Midbrain (tissue), 1 donor: Measurements from ENCODE around the gene SEH1L.
"Not testable (repeated sequence)": the region's sequence is repeated elsewhere in the genome, so short reads cannot be mapped to it uniquely, and the experiment has no call there.

ENCODE experiments used
- DNase-seq: peaks from one replicate; lab custom pipeline; 2025; lab: John Stamatoyannopoulos, UW

SEH1L gene, protein sequence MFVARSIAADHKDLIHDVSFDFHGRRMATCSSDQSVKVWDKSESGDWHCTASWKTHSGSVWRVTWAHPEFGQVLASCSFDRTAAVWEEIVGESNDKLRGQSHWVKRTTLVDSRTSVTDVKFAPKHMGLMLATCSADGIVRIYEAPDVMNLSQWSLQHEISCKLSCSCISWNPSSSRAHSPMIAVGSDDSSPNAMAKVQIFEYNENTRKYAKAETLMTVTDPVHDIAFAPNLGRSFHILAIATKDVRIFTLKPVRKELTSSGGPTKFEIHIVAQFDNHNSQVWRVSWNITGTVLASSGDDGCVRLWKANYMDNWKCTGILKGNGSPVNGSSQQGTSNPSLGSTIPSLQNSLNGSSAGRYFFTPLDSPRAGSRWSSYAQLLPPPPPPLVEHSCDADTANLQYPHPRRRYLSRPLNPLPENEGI

DNA sequence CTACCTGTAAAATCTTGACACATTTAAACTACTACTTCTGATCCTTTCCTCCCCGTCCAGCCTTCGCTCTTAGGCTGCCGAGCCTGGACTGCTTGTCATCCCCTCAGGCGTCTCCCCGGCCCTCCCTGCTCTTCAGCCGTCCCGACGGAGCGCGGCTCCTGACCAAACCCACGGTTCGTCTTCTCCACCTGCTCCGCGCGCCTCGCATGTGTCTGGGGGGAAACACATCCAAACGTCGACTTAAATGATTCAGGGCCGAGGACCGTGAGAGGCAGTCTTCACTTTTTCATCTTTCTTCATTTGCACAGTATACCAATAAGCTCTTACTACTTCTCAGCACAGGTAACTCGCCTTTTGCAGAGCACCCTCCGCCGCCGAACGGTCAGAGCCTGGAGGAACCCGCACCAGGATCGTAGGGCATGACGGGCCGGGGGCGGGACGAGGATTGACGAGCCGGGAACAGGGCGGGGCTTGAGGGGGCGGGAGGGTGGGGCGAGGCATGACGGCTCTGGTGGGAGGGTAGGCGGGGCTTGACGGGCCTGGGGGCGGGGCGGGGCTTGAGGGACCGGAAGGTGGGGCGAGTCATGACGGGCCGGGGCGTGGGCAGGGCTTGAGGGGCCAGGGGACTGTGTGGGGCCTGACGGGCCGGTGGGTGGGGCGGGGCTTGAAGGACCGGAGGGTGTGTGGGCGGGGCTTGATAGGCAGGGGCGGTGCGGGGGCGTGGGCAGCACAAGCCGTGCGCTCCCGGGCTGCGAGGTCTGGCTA is at the start of gene SEH1L:
SEH1L (plus strand) TSS at position 727 of the 765 bp plus-strand sequence. CDS start 111 bp downstream, outside the sequence.
- peak; percentile 97 for DNase-seq

DNA sequence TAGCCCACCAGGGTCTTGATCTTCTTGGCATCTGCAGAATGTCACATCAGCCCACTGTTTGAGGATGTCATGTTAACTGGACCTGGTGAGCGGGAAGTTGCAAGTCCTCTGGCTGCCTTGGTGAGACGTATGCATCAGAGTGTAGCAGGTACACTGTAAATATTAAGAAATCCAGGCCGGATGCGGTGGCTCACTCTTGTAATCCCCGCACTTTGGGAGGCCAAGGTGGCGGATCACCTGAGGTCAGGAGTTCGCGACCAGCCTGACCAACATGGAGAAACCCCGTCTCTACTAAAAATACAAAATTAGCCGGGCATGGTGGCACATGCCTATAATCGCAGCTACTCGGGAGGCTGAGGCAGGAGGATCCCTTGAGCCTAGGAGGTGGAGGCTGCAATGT is 46.6 kb upstream of the SEH1L start:
- DNase-seq: not testable (repeated sequence)

DNA sequence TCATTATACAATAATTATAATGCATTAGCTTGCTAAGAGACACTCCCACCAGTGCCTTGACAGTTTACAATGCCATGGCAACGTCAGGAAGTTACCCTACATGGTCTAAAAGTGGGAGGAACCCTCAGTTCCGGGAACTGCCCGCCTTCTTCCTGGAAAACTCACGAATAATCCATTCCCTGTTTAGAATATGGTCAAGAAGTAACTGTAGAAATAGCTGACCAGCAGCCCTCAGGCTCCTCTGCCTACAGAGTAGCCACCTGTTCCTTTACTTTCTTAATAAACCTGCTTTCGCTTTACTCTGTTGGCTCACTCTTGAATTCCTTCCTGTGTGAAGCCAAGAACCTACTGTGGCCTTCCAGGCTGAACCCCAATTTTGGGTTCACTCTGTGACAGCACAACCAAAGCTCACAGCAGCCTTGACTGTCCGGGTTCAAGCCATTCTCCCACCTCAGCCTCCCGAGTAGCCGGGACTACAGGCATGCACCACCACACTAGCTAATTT is 43.7 kb upstream of the SEH1L start:
- DNase-seq: no peak

DNA sequence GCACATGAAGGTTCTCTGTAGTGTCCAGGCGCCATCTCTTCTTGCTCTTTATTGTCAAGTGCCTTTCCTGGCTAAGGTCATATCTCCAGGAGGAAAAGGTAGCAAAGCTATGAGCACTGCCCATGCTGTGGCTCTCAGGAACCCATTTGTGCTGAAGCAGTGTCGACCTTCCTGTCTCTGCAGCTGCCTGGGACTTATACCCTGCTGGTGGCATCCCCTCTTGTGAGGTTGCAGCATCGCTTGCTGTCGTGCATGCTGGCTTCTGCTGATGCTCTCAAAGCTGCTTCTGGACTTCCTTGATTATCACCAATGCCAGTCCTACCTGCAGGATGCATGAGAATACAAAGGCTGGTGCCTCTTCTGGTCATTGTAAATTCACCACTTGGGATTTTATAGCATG is 41.7 kb upstream of the SEH1L start:
- no peak for DNase-seq

DNA sequence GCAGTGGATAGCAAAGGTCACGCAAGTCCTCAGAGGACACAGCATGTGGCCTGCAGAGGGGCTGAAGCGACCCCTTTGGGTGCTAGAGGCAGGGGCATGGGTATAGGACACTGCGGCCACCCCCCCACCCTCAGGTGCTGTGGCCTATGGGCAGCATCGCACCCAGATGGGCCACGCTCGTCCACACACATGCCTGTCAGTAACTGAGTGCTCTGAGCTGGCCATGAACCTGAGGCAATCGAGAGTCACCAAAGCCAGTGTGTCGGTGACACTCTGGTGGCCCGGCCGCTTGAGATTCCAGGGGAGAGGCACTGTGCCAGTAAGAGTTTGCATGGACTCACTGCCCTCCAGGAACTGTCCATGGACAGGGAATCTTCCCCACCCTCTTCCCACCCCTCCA is 41.0 kb upstream of the SEH1L start:
- DNase-seq: no peak

DNA sequence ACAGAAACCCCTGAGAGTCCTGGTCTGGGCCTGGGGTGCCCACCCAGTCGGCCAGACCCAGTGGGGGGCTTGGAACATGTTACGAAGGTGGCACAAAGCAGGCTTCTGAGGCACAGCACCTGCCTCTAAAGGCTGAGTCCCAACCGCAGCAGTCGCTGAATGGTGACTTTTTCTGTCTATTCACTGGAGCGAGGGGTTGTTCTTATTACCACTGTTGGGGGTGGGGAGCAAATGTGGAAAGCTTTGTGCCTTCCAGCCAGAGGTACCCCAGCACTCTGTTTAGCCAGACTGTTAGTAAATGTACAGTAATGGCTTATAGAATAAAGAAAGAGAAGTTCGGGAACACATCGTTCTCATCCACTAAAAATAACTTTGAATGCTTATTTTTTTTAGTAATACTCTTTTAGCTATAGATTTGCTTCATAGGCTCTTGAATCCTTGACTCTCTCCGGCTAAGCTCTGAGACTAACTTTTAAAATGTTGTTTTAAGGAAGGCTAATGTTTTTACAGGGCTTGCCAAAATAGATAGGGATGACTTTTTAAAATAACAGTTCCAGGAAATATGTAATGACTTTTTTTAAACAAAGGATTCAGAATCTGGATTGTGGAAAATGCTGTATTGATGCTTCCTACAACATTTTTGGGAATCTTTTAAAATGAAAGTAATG is 40.4 kb upstream of the SEH1L start:
- no peak for DNase-seq

DNA sequence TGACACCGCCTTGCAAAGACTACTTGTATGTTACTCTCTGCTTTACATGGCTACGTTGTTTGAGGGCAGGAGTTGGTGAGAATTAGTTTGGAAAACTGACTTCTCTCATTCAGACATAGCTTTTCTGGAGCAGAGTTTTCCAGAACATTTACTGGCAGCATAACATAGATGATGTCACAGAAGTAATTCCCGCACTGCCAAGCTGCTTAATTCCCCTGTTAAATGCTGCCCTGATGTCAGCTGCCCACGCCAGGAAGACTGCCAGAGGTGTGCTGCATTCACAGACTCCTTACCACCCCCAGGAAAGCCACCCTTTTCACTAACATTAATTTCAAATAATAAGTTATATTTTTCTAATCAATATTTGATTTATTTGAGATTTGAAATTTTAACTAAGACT is 39.1 kb upstream of the SEH1L start:
- no peak for DNase-seq

DNA sequence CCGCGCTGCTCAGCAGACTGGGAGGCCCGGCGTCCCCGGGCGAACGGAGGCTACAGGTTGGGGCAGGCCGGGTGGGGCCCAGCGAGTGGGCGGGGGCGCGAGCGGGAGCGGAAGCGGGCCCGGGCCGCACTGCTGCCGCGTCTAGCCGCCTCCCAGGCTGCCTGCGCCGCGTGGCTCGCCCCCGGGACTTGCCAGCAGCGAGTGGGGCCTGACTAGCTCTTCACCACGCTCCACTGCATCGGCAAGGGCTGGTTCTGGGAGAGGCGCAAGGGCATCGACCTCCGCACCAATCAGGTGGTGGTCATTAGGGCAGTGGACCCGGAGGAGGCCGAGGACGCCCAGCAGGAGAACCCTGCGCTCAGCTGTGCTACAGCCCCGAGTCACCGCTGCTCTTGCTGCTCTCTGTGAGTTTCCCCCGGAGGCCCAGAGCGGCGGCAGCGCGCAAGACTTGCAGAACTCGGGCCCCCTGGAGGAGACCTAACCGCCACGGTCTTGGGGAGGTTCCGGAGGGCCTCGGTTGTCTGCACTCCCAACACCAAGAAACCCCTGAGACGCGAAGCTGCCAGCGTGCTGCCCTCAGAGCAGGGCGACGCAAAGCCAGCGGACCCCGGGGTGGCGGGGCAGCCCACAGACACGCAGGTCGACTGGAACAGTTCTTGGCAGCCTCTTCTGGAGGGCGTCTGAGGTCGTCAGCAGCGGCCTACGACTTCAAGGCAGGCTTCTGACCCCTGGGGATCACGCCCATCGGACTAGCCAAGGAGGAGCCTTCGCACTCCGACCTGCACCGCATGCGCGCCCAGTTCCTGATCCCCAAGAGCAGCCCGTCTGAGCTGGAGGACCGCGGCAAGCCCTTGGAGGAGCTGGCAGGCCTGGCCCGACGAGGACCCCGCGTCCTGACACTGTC is 36.5 kb upstream of the SEH1L start:
- DNase-seq: no peak

DNA sequence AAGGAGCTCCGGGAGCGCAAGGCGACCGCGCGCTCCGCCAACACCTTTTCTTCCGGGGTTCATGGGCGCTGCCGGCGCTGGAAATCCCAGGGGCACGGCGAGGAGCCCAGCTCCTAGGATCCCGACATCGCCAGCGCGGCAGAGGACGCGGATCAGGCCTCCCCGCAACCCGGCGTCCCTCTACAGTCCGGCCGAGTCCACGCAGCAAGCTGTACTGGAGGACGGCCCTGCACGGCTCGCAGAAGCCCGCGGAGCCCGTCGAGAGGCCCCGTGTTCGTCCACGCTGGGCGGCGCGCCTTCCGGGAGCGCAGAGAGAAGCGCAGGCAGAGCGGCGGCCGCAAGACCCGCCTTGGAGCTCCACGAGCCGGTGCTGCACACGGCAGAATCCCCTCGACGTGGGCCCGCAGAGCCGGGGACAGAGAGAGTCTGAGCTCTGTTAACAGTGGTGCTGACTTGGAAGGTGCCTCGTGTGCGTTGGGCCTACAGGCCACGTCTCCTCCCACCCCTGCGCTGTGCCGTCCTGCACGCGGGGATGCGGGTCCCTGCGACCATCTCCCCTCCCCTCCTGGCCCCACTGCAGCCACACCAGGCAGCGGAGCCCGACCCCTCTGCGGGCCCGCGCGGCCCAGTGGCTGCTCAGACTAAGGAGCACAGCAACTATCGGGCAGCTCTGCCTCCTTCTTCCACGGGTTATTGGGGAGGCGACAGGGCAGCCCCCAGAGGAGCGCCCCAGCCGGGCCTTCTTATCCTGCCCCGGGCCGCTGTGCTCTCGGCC is 35.7 kb upstream of the SEH1L start:
- no peak for DNase-seq

DNA sequence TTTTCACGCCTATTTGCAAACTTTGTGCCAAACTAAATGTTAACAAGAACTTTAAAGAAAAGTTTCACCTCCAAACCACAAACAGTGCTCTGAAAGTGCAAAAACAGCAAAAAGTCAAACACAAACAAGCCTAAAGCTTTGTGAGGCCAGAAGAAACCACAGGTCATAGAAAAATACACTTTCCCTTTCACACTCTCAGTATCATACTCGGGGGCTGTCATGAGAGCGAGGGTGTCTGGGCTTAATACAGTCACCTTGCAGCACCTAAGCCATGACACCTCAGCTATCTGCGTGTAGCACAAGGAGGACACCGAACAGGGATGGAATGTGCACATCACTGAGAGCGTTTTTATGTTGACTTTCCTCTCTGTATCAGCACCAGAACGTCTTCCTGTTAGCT is 26.6 kb upstream of the SEH1L start:
- DNase-seq: no peak

DNA sequence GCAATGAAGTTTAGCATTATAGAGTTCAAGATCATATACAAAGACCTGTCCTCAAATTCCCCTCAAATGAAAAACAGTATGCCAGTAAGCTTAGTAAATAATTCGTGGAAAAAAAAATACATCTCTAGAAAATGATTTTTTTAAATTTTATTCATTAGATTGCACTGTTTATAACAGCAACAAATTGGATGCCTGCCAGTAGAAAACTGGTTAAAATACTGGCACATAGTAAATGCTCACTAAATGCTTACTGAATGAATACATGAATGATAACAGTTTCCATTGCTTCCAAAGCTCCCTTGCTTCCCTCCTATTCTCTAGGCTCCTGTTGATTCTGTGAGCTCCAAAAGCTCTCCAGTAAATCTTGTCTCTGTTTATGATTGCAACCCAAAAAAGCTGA is 25.5 kb upstream of the SEH1L start:
- DNase-seq: no peak

DNA sequence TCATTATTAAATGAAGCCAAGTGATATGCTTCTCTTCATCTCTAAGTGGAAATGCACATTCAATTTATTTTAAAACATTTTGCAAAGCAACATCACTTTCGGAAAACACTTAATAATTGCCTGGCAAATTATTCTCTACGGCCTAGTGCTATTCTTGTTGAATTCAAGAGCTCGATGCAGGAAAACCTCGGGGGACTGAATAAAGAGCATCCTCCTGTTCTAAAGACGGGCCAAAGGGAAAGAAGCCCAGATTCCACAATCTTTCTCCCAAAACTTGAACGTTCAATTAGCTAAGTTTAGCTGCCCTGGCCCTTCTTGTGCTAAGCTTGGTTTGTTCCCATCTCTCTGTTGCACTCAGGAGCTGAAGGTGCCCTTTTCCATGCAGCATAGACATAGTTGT is 23.2 kb upstream of the SEH1L start:
- no peak for DNase-seq

DNA sequence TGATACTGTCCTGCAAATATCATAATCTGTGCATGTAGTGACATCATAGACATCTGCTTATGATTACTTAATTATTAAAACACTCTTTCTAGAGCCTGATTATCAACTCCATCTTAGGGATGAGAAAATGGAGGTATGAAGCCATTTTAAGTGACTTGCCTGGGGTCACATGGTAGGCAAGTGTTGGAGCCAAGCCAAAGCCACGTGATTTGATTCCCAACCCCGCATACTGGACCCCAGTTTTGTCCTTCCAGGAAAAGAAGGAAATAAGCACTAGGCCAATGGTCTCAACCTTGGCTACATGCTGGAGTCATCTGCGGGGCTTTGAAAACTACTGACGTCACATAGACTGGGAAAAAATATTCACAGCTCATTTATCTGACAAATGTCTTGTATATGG is 19.6 kb upstream of the SEH1L start:
- DNase-seq: no peak

DNA sequence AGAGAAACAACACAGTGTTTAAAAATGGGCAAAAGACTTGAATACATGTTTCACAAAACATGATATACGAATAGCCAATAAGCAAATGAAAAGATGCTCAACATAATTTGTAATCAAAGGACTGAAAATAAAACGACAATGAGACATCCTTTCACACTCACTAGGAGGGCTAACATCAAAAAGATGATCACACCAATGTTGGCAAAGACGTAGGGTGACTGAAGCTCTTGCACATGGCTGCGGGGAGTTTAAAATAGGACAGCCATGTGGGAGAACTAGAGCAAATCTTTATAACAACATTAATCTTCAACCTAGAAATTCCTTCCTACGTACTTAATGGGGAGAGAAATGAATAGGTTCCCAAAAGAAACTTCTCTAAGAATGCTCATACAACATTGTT is 19.2 kb upstream of the SEH1L start:
- no peak for DNase-seq

DNA sequence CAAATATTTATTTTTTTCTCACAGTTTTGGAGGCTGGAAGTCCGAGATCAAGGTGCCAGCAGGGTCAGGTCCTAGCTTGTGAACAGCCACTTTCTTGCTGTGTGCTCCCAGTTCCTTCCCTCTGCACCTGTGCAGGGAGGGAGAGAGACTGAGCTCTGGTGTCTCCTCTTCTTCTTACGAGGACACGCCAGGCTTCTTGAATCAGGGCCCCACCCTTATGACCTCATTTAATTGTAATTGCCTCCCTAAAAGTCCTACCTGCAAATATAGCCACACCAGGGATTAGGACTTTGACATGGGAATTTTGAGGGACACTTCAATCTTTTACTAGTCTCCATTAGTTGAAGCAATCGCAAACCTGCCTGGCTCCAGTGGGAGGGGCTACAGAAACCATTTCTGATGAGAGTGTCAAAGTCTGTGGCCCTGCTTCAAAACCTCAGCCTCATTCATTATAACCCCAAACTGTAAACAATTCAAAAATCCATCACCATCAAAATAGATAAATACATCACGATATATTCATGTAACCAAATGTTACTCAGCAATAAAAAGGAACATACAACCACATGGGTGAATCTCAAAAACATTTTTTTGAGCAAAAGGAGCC is 18.2 kb upstream of the SEH1L start:
- DNase-seq: no peak

DNA sequence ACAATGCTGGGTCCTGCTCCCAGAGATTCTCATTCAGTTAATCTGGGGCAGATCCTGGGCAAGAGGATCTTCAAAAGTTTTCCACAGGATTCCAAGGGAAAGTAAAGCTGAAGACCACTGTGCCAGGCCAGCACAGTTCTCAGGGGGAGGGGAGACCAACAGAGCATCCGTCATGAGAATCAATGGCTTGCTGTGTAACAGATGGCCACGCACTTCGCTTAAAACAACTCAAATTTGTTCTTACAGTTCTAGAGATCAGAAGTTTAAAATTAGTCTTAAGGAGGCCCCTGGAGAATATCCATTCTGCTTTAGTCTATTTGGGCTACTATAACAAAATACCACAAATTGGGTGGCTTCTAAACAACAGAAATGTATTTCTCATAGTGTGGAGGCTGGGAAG is 17.4 kb upstream of the SEH1L start:
- DNase-seq: no peak

DNA sequence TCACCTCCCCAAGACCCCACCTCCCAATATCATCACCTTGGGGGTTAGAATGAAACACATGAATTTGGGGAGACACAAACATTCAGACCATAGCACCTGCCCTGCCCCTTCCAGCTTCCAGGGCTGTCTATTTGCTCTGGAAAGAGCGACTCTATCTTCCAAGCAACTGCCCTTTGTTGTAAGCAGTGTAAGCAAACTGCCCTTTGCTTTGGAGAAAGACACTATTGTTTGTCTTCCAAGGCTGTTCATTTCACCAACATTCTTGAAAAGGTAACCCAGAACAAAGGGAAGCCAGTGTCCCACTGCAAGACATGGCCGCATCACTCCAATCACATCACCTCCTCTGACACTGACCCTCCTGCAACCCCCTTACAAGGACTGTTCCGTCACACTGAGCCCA is 16.9 kb upstream of the SEH1L start:
- DNase-seq: no peak

DNA sequence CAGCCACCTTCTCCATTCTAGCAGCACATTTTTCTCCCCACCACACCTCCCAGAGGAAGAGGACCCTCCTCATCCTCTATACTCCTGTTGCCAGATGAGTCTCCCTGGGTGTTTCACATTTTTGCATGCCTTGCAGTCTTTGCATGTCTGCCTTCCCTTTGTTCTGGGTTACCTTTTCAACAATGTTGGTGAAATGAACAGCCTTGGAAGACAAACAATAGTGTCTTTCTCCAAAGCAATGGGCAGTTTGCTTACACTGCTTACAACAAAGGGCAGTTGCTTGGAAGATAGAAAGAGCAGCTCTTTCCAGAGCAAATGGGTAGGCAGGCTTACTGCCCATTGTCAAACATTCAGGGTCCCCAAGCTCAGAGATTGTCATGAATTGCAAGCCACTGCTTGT is 14.5 kb upstream of the SEH1L start:
- DNase-seq: no peak

DNA sequence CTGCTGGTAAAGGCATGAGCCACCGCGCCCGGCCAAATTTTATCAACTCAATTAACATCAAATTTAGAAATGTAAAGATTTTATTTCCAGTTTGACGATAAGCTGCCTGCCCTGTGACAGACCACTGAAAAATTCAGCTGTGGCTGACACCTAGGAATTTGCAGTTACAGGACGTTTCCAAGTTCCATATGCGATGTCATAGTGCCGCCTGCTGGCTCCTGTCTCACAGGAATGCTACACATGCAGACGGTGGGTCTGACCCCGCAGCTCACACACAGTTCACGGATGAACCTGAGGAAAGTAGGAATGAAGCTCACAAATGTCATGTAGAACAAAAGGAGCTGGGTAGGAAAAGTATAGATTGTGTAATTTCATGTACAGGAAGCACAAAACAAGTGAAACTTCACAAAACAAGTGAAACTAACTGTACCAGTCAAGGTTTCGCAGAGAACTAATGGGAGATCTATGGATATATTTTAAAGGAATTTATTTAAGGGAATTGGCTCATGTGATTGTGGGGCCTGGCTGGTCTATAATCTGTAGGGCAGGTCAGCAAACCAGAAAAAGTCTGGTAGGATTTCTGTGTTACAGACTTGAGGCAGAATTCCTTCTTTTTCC is 13.2 kb upstream of the SEH1L start:
- DNase-seq: peak; percentile 89

DNA sequence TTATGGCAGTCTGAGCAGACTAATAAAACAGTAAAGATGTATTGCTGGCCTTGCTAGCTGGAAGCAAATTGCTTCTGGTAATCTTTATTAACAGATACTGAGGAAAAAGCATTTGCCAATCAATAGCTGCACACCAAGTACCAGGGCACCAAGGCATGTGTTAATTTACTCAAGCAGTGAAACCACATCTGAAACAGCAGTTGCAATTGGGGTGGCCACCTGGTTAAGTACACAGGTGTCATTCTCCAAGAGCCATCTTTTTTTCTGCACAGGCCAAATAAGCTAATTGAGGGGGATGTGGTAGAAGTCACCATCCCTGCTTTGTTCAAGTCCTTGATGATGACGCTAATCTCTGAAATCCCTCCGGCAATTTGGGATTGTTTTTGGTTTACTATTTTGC is 8.6 kb upstream of the SEH1L start:
- DNase-seq: no peak
